Testis (tissue), 2 donors: Measurements from ENCODE around the gene RNF213.

Source experiments
- POLR2A ChIP-seq: fragments of 450-650 bp; IDR thresholded peaks from one replicate; pipeline ENCODE4 v1.6.1; 2017; ENCODE audit warnings: antibody characterized with exemption, mild to moderate bottlenecking, moderate library complexity
- TF ChIP-seq, protein P1 (sequence below), 3 experiments: fragments of 450-650 bp in 2 of 3; fragments of 200-600 bp in 1 of 3; sonication (generic) in 1 of 3; IDR thresholded peaks; one replicate each; pipeline ENCODE4 v1.5.1; 2016 to 2019; ENCODE audit warnings: antibody characterized with exemption in 3 of 3, mild to moderate bottlenecking in 2 of 3, moderate library complexity in 1 of 3

DNA sequence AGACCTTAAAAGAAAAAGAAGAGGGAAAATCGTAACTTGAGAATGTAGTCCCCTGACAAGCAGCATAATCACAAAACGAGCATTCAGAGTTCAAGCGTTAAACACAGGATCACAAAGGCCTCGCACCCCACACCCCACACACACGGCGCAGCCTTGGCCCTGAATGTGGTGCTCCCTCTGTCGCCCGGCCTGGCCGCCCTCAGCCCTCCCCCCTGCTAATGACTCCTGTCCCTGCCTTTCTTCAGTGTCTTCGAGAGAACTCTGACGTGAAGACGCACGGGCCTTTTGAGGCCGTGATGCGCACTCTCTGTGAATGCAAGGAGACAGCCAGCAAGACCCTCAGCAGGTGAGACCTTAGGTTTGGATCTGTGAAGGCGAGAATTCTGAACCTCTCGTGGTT, 106.9 kb downstream of the RNF213 start:
- TF ChIP-seq, protein P1, sequence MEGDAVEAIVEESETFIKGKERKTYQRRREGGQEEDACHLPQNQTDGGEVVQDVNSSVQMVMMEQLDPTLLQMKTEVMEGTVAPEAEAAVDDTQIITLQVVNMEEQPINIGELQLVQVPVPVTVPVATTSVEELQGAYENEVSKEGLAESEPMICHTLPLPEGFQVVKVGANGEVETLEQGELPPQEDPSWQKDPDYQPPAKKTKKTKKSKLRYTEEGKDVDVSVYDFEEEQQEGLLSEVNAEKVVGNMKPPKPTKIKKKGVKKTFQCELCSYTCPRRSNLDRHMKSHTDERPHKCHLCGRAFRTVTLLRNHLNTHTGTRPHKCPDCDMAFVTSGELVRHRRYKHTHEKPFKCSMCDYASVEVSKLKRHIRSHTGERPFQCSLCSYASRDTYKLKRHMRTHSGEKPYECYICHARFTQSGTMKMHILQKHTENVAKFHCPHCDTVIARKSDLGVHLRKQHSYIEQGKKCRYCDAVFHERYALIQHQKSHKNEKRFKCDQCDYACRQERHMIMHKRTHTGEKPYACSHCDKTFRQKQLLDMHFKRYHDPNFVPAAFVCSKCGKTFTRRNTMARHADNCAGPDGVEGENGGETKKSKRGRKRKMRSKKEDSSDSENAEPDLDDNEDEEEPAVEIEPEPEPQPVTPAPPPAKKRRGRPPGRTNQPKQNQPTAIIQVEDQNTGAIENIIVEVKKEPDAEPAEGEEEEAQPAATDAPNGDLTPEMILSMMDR (IDR thresholded peaks at IDR 0.05) = no peak
- TF ChIP-seq POLR2A = no peak
